B cell (primary cell): ENCODE measurements around the gene PIPOX.

Source experiments
- EZH2 ChIP-seq: IDR thresholded peaks from 2 replicates; pipeline ENCODE4 v1.6.1; 2012; ENCODE audit warnings: borderline replicate concordance, low read depth, mild to moderate bottlenecking, moderate library complexity, low read length; ENCODE audit not compliant: insufficient read depth, poor library complexity, severe bottlenecking
- TF ChIP-seq, protein P1 (sequence below): fragments of 200-600 bp; IDR thresholded peaks from one replicate; pipeline ENCODE4 v1.8.0; 2022; ENCODE audit warnings: antibody characterized with exemption, mild to moderate bottlenecking

DNA sequence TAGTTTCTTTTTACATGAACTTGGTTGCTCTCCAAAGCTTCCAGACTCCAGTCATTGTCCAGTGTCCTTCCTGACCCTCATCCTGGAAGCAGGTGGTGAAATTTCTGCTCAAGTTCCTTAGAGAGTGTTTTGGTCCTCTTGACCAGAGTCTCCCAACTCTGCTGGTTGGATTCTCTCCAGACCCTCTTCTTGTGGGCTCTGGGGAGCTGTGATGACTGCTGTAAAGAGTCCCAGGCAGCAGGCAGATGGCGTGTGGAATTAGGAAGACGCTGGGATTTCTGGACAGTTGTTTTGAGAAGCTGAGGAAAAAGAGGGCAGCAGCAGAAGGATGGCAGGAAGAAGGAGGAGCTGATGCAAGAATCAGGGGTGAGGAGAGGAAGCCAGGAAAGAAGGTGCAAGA, 35.5 kb upstream of the PIPOX start:
- TF ChIP-seq, protein P1, sequence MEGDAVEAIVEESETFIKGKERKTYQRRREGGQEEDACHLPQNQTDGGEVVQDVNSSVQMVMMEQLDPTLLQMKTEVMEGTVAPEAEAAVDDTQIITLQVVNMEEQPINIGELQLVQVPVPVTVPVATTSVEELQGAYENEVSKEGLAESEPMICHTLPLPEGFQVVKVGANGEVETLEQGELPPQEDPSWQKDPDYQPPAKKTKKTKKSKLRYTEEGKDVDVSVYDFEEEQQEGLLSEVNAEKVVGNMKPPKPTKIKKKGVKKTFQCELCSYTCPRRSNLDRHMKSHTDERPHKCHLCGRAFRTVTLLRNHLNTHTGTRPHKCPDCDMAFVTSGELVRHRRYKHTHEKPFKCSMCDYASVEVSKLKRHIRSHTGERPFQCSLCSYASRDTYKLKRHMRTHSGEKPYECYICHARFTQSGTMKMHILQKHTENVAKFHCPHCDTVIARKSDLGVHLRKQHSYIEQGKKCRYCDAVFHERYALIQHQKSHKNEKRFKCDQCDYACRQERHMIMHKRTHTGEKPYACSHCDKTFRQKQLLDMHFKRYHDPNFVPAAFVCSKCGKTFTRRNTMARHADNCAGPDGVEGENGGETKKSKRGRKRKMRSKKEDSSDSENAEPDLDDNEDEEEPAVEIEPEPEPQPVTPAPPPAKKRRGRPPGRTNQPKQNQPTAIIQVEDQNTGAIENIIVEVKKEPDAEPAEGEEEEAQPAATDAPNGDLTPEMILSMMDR, result no peak
- TF ChIP-seq EZH2, result no peak
